Naive thymus-derived CD4-positive, alpha-beta T cell (primary cell): Measurements from ENCODE around the gene TIGD1. TPM values are rescaled to one million over a fixed set of nuclear protein-coding genes. Genes with fewer than 3 reads are reported as not detected.

Experiments
- ATAC-seq: fragments of 150-1000 bp; cut with Tn5 transposase; 2 replicates; pipeline ENCODE4 v1.10.0; 2021; ENCODE audit warnings: mild to moderate bottlenecking, moderate library complexity
- CTCF ChIA-PET: fragments of 350-600 bp; sonication (Branson Sonifier 250); formaldehyde crosslinking; loops from one replicate; lab custom pipeline; 2021; ENCODE audit warnings: antibody characterized with exemption; lab: Charles Lee
- POLR2A ChIA-PET: fragments of 350-600 bp; sonication (Branson Sonifier 250); formaldehyde crosslinking; loops from one replicate; lab custom pipeline; 2021; ENCODE audit warnings: antibody characterized with exemption, inconsistent platforms; lab: Charles Lee
- DNase-seq, 9 donors: peaks; one replicate each; pipeline versions ENCODE4 v3.0.0 to v3.0.0-alpha.2; 2020 to 2022; ENCODE audit warnings: mixed read lengths in 1 of 9
- H3K27ac ChIP-seq: one replicate; pipeline ENCODE4 v1.7.0; 2013; ENCODE audit warnings: mild to moderate bottlenecking, low read depth, low read length, moderate library complexity
- H3K27me3 ChIP-seq, 2 donors: one replicate each; pipeline ENCODE4 v1.7.0; 2013; ENCODE audit warnings: low read length in 2 of 2, mild to moderate bottlenecking in 2 of 2, moderate library complexity in 2 of 2; ENCODE audit not compliant: control insufficient read depth in 2 of 2, insufficient read depth in 2 of 2
- H3K36me3 ChIP-seq, 3 experiments: 1 replicate in 2 of 3; 2 replicates in 1 of 3; pipeline ENCODE4 v1.7.0; 2013; ENCODE audit warnings: low read length in 3 of 3, mild to moderate bottlenecking in 3 of 3, moderate library complexity in 1 of 3; ENCODE audit not compliant: insufficient read depth in 3 of 3, control insufficient read depth in 2 of 3
- H3K4me1 ChIP-seq, 2 donors: one replicate each; pipeline ENCODE4 v1.7.0; 2013; ENCODE audit warnings: low read length in 2 of 2, mild to moderate bottlenecking in 2 of 2, moderate library complexity in 1 of 2; ENCODE audit not compliant: control insufficient read depth in 2 of 2, insufficient read depth in 2 of 2
- H3K4me3 ChIP-seq: 2 replicates; pipeline ENCODE4 v1.7.0; 2013; ENCODE audit warnings: mild to moderate bottlenecking, low read length
- H3K9me3 ChIP-seq, 3 experiments: 1 replicate in 2 of 3; 2 replicates in 1 of 3; pipeline ENCODE4 v1.7.0; 2013; ENCODE audit warnings: low read length in 3 of 3; ENCODE audit not compliant: control insufficient read depth in 2 of 3
- H3K27ac Mint-ChIP-seq, 9 donors: one replicate each; pipeline ENCODE4 v1.8.0; 2020 to 2022; ENCODE audit warnings: mixed read lengths in 9 of 9, mild to moderate bottlenecking in 8 of 9, moderate library complexity in 5 of 9, inconsistent platforms in 2 of 9
- H3K27me3 Mint-ChIP-seq, 5 donors: one replicate each; pipeline ENCODE4 v1.8.0; 2021 to 2022; ENCODE audit warnings: mixed read lengths in 5 of 5, mild to moderate bottlenecking in 1 of 5
- H3K36me3 Mint-ChIP-seq, 5 donors: one replicate each; pipeline ENCODE4 v1.8.0; 2020 to 2022; ENCODE audit warnings: mixed read lengths in 5 of 5, mild to moderate bottlenecking in 3 of 5, inconsistent platforms in 1 of 5
- H3K4me1 Mint-ChIP-seq, 7 donors: one replicate each; pipeline ENCODE4 v1.8.0; 2020 to 2022; ENCODE audit warnings: mixed read lengths in 7 of 7, mild to moderate bottlenecking in 3 of 7, inconsistent platforms in 1 of 7
- H3K4me3 Mint-ChIP-seq, 10 donors: one replicate each; pipeline ENCODE4 v1.8.0; 2020 to 2022; ENCODE audit warnings: mild to moderate bottlenecking in 10 of 10, mixed read lengths in 10 of 10, moderate library complexity in 6 of 10, inconsistent platforms in 2 of 10
- H3K9me3 Mint-ChIP-seq, 11 donors: one replicate each; pipeline ENCODE4 v1.8.0; 2020 to 2022; ENCODE audit warnings: mixed read lengths in 11 of 11, mild to moderate bottlenecking in 4 of 11, inconsistent platforms in 1 of 11, moderate library complexity in 1 of 11
- intact Hi-C, 2 donors: fragments of 100-400 bp; cut with micrococcal nuclease; formaldehyde crosslinking; loops; one replicate each; pipeline ENCODE4 v1.15.1; 2023
- polyA plus RNA-seq, 2 donors: library from polyadenylated mRNA; unstranded; fragments of 300-500 nt; fragmentation: Illumina TruSeq; gene quantifications; one replicate each; pipeline ENCODE4 v1.2.3, GENCODE V29; 2021
- total RNA-seq, 6 experiments: library from RNA in 5 of 6; stranded (reverse) in 5 of 6; gene quantifications; 1 replicate in 5 of 6; 2 replicates in 1 of 6; pipeline ENCODE4 v1.2.3 and lab custom pipeline; 2021 to 2026

The TIGD1 gene
- total and polyA plus RNA-seq, 7 experiments from 2014 or later, result 9.7 to 23.8 (median 19.3) TPM

GRCh38 chr2:232502911-232503808, 47.2 kb downstream of the TIGD1 start:
- Mint-ChIP-seq H3K9me3 (no peaks in the 10 kb centered on the region), H3K4me1 (peaks cover 0 to 9% (median 4%) of the 10 kb centered on the region in 7 donors), H3K36me3 (no peaks in the 10 kb centered on the region), H3K27ac (peak overlapping the region in 3 of 9 donors; percentile 55 to 67 (median 57)), H3K4me3 (peak overlapping the region in 8 of 10 donors; percentile 21 to 81 (median 46)), H3K27me3 (peaks cover 34 to 60% (median 42%) of the 10 kb centered on the region in 5 donors)
- ATAC-seq (peak; percentile 72), DNase-seq (peak; percentile 36 to 64 (median 52))
- Histone ChIP-seq H3K27ac (no peak overlapping the region), H3K9me3 (no peaks in the 10 kb centered on the region), H3K36me3 (no peaks in the 10 kb centered on the region), H3K4me3 (no peak overlapping the region), H3K4me1 (peaks cover 0 to 4% of the 10 kb centered on the region in 2 donors), H3K27me3 (peaks cover 0 to 7% of the 10 kb centered on the region in 2 donors)
- CTCF ChIA-PET, result no interaction called here
- POLR2A ChIA-PET, result no interaction called here
- intact Hi-C loops, result no loop called here

DNA sequence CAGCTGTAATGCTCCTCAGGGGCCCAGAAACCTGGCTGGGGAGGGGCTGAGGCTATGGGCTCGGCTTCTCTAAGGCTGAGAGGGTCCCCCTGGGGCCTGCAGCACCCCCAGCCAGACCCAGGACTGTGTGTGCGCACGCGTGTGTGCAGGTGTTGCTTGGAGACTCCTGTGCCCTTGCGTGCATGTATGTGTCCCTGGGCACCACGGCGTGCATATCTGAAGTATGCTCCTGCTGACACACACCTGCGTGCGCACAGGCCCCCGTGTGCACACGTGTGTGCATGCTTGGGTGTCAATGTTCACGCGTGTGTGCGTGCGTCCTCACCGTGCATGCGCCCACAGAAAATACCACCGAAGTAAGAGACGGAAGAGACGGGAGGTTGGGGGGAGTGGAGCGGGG, 47.8 kb downstream of the TIGD1 start:
- intact Hi-C loops, result no loop called here
- Mint-ChIP-seq H3K4me1 (peaks cover 0 to 9% (median 4%) of the 10 kb centered on the region in 7 donors), H3K36me3 (no peaks in the 10 kb centered on the region), H3K4me3 (peak overlapping the region; percentile 40 to 81 (median 67)), H3K27me3 (peaks cover 34 to 60% (median 42%) of the 10 kb centered on the region in 5 donors), H3K9me3 (no peaks in the 10 kb centered on the region), H3K27ac (peak overlapping the region in 6 of 9 donors; percentile 17 to 75 (median 56))
- ChIA-PET CTCF (no interaction called here), POLR2A (no interaction called here)
- Histone ChIP-seq H3K4me1 (peaks cover 0 to 4% of the 10 kb centered on the region in 2 donors), H3K9me3 (no peaks in the 10 kb centered on the region), H3K4me3 (no peak overlapping the region), H3K27me3 (peaks cover 0 to 7% of the 10 kb centered on the region in 2 donors), H3K36me3 (no peaks in the 10 kb centered on the region), H3K27ac (no peak overlapping the region)
- DNase-seq (peak in 5 of 9 donors; percentile 9 to 44 (median 34)), ATAC-seq (peak; percentile 48)

- Mint-ChIP-seq H3K9me3 (no peaks in the 10 kb centered on the region), H3K4me1 (peaks cover 0 to 9% (median 4%) of the 10 kb centered on the region in 7 donors), H3K27me3 (peaks cover 30 to 60% (median 42%) of the 10 kb centered on the region in 5 donors), H3K27ac (no peak overlapping the region), H3K36me3 (no peaks in the 10 kb centered on the region), H3K4me3 (peak overlapping the region in 2 of 10 donors; percentile 49 to 81)
- intact Hi-C loops, result no loop called here
- Histone ChIP-seq H3K27me3 (peaks cover 0 to 7% of the 10 kb centered on the region in 2 donors), H3K36me3 (no peaks in the 10 kb centered on the region), H3K4me3 (no peak overlapping the region), H3K4me1 (peaks cover 0 to 4% of the 10 kb centered on the region in 2 donors), H3K27ac (no peak overlapping the region), H3K9me3 (no peaks in the 10 kb centered on the region)
- ATAC-seq, result no peak
- DNase-seq, result no peak
- POLR2A ChIA-PET, result no interaction called here
- CTCF ChIA-PET, result no interaction called here
Observed at GRCh38 chr2:232501794-232502390, 48.5 kb downstream of the TIGD1 start.

- ATAC-seq, result no peak
- CTCF ChIA-PET, result no interaction called here
Observed at GRCh38 chr2:232501331-232501771, 49.0 kb downstream of the TIGD1 start.

DNA sequence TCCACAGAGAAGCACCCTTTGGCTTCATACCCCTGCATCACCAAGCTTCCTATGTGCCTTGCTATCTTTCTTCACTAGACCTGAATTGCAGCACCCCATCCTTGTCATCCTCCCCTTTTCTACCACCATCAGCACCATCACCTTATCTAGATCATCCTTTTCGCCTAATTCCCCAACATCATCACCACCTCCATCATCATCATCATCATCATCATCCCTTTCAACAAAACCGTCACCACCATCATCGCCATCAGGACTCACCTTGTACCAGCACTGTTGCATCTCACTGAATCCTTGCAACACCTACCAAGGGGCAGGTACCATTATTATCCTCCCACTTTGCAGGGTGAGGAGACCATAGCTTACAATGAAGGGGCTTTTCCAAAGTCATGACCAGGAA, 51.9 kb downstream of the TIGD1 start:
- ATAC-seq, result no peak
- CTCF ChIA-PET, result no interaction called here
- H3K27ac Mint-ChIP-seq, result no peak overlapping the region

More at GRCh38 chr2:232501331-232501771, 49.0 kb downstream of the TIGD1 start:
- Mint-ChIP-seq H3K27ac (no peak overlapping the region), H3K4me3 (peak overlapping the region in 2 of 10 donors; percentile 49 to 81), H3K4me1 (peaks cover 0 to 9% (median 4%) of the 10 kb centered on the region in 7 donors), H3K27me3 (peaks cover 30 to 57% (median 42%) of the 10 kb centered on the region in 5 donors), H3K9me3 (no peaks in the 10 kb centered on the region), H3K36me3 (no peaks in the 10 kb centered on the region)
- no peak for DNase-seq
- no peaks in the 10 kb centered on the region for H3K9me3 ChIP-seq
- intact Hi-C loops, result no loop called here
- no peaks in the 10 kb centered on the region for H3K36me3 ChIP-seq
- no peak overlapping the region for H3K27ac ChIP-seq
- H3K4me3 ChIP-seq, result no peak overlapping the region
- POLR2A ChIA-PET, result no interaction called here
- peaks cover 0 to 7% of the 10 kb centered on the region in 2 donors for H3K27me3 ChIP-seq
- peaks cover 0 to 4% of the 10 kb centered on the region in 2 donors for H3K4me1 ChIP-seq

More for the DNA sequence above, 51.9 kb downstream of the TIGD1 start:
- Mint-ChIP-seq H3K36me3 (no peaks in the 10 kb centered on the region), H3K4me3 (no peak overlapping the region), H3K4me1 (peaks cover 0 to 4% (median 0%) of the 10 kb centered on the region in 7 donors), H3K9me3 (no peaks in the 10 kb centered on the region), H3K27me3 (peaks cover 18 to 29% (median 21%) of the 10 kb centered on the region in 5 donors)
- Histone ChIP-seq H3K27ac (no peak overlapping the region), H3K27me3 (peaks cover 0 to 1% of the 10 kb centered on the region in 2 donors), H3K4me1 (peaks cover 0 to 4% of the 10 kb centered on the region in 2 donors), H3K9me3 (no peaks in the 10 kb centered on the region), H3K4me3 (no peak overlapping the region), H3K36me3 (no peaks in the 10 kb centered on the region)
- intact Hi-C loops, result no loop called here
- no peak for DNase-seq
- POLR2A ChIA-PET, result no interaction called here
